ENCODE measurements around the gene TPPP.
"Not testable (repeated sequence)": the region's sequence is repeated elsewhere in the genome, so short reads cannot be mapped to it uniquely, and the experiment has no call there.

TPPP gene

GRCh38 chr5:713686-714085 lies 20.5 kb upstream of the TPPP start:
- not testable (repeated sequence) for H3K4me3 ChIP-seq, H3K4me2 ChIP-seq, H3K9ac ChIP-seq, H3K27ac ChIP-seq, H3K36me3 ChIP-seq, H3K4me1 ChIP-seq, H3K27me3 ChIP-seq, H4K20me1 ChIP-seq
- H3K9me3 ChIP-seq (replicated peaks in 1 of 11) = peaks cover 4 to 21% (median 15%) of the 10 kb centered on the region in 11 experiments; a peak in 18 of 22 replicates

GRCh38 chr5:708848-709517 lies 15.8 kb upstream of the TPPP start:
- H3K9ac ChIP-seq, H3K4me3 ChIP-seq, H3K36me3 ChIP-seq, H4K20me1 ChIP-seq, H3K27ac ChIP-seq, H3K4me2 ChIP-seq, H3K27me3 ChIP-seq, H3K4me1 ChIP-seq: not testable (repeated sequence)
- peaks cover 0 to 20% (median 14%) of the 10 kb centered on the region in 11 experiments; a peak in 16 of 22 replicates for H3K9me3 ChIP-seq (replicated peaks in 1 of 11)

GRCh38 chr5:708374-708773 lies 15.2 kb upstream of the TPPP start:
- not testable (repeated sequence) for H4K20me1 ChIP-seq, H3K4me3 ChIP-seq, H3K4me2 ChIP-seq, H3K27me3 ChIP-seq, H3K4me1 ChIP-seq, H3K9ac ChIP-seq, H3K36me3 ChIP-seq, H3K27ac ChIP-seq
- H3K9me3 ChIP-seq (replicated peaks in 1 of 11) = peaks cover 0 to 20% (median 14%) of the 10 kb centered on the region in 11 experiments; a peak in 16 of 22 replicates

- H3K27me3 ChIP-seq, H3K4me3 ChIP-seq: not testable (repeated sequence)
Observed at GRCh38 chr5:706127-706526, 13.0 kb upstream of the TPPP start.

GRCh38 chr5:696753-697702 lies 3.9 kb upstream of the TPPP start:
- H3K9me3 ChIP-seq (replicated peaks in 1 of 11); H3K4me3 ChIP-seq; H3K36me3 ChIP-seq; H3K4me1 ChIP-seq; H4K20me1 ChIP-seq; H3K4me2 ChIP-seq; H3K9ac ChIP-seq; H3K27ac ChIP-seq: not testable (repeated sequence)
- H3K27me3 ChIP-seq = peaks cover 13 to 19% (median 15%) of the 10 kb centered on the region in 11 experiments

More at GRCh38 chr5:706127-706526, 13.0 kb upstream of the TPPP start:
- not testable (repeated sequence) for H4K20me1 ChIP-seq, H3K4me1 ChIP-seq, H3K9ac ChIP-seq, H3K27ac ChIP-seq, H3K36me3 ChIP-seq, H3K4me2 ChIP-seq
- H3K9me3 ChIP-seq (replicated peaks in 1 of 11) = peaks cover 0 to 16% (median 11%) of the 10 kb centered on the region in 11 experiments; a peak in 16 of 22 replicates

GRCh38 chr5:696191-696590 lies 3.0 kb upstream of the TPPP start:
- not testable (repeated sequence) for H3K4me3 ChIP-seq; H3K9ac ChIP-seq; H4K20me1 ChIP-seq; H3K4me2 ChIP-seq; H3K4me1 ChIP-seq; H3K36me3 ChIP-seq; H3K27ac ChIP-seq; H3K9me3 ChIP-seq (replicated peaks in 1 of 11)
- peaks cover 14 to 25% (median 19%) of the 10 kb centered on the region in 11 experiments for H3K27me3 ChIP-seq

GRCh38 chr5:695475-695874 lies 2.3 kb upstream of the TPPP start:
- not testable (repeated sequence) for H3K4me1 ChIP-seq; H3K9ac ChIP-seq; H3K4me3 ChIP-seq; H4K20me1 ChIP-seq; H3K9me3 ChIP-seq (replicated peaks in 1 of 11); H3K4me2 ChIP-seq; H3K27ac ChIP-seq; H3K36me3 ChIP-seq
- H3K27me3 ChIP-seq = peaks cover 14 to 25% (median 19%) of the 10 kb centered on the region in 11 experiments

GRCh38 chr5:694042-694431 lies 885 bp upstream of the TPPP start:
- not testable (repeated sequence) for H3K9me3 ChIP-seq (replicated peaks in 1 of 11); H3K4me1 ChIP-seq; H3K4me2 ChIP-seq; H4K20me1 ChIP-seq; H3K9ac ChIP-seq; H3K36me3 ChIP-seq; H3K4me3 ChIP-seq; H3K27ac ChIP-seq
- H3K27me3 ChIP-seq = peaks cover 14 to 25% (median 19%) of the 10 kb centered on the region in 11 experiments

- not testable (repeated sequence) for H3K4me1 ChIP-seq; H3K36me3 ChIP-seq; H4K20me1 ChIP-seq; H3K9me3 ChIP-seq (replicated peaks in 1 of 11); H3K27ac ChIP-seq
- peak overlapping the region; percentile 48 to 68 (median 58) for H3K4me3 ChIP-seq
- H3K4me2 ChIP-seq = peak overlapping the region; percentile 80 to 86 (median 82)
- H3K9ac ChIP-seq = peak overlapping the region in 1 of 11 experiments; percentile 46; a peak in 1 of 22 replicates
- H3K27me3 ChIP-seq = peaks cover 14 to 25% (median 19%) of the 10 kb centered on the region in 11 experiments
Observed at GRCh38 chr5:692529-693041, 567 bp downstream of the TPPP start.

Measured in BLaER1 treated with 17β-estradiol and CSF1 and Interleukin-3, amounts not matched to agents 10 nM and 100 nM (cell line).